Stimulated activated CD4-positive, alpha-beta T cell treated with anti-CD3 and anti-CD28 coated beads, Interleukin-12 subunit alpha, Interleukin-12 subunit beta, amount 100 ng/mL, for 4 hours (primary cell): ENCODE measurements around the gene PTBP2.
"Not testable (repeated sequence)": the region's sequence is repeated elsewhere in the genome, so short reads cannot be mapped to it uniquely, and the experiment has no call there.

Source experiments
- DNase-seq: peaks from one replicate; pipeline ENCODE4 v3.0.0-alpha.2; 2020

PTBP2 gene

GRCh38 chr1:96741335-96741734 lies 19.8 kb downstream of the PTBP2 start:
- DNase-seq, result no peak

GRCh38 chr1:96746440-96747420 lies 25.1 kb downstream of the PTBP2 start:
- no peak for DNase-seq

GRCh38 chr1:96747565-96747964 lies 26.0 kb downstream of the PTBP2 start:
- no peak for DNase-seq

GRCh38 chr1:96748078-96748477 lies 26.5 kb downstream of the PTBP2 start:
- DNase-seq, result no peak

- no peak for DNase-seq
These were observed 28.0 kb downstream of the PTBP2 start for GRCh38 chr1:96749618-96750017.

- no peak for DNase-seq
These were observed 30.8 kb downstream of the PTBP2 start for GRCh38 chr1:96752394-96752793.

- DNase-seq, result no peak
These were observed 35.2 kb downstream of the PTBP2 start for GRCh38 chr1:96756789-96757188.

- not testable (repeated sequence) for DNase-seq
These were observed 41.0 kb downstream of the PTBP2 start for GRCh38 chr1:96762586-96762985.

GRCh38 chr1:96763514-96763913 lies 41.9 kb downstream of the PTBP2 start:
- DNase-seq, result no peak

- DNase-seq, result no peak
These were observed 42.9 kb downstream of the PTBP2 start for GRCh38 chr1:96764469-96764868.

- DNase-seq, result no peak
These were observed 50.3 kb downstream of the PTBP2 start for GRCh38 chr1:96771847-96772246.

GRCh38 chr1:96772349-96772748 lies 50.8 kb downstream of the PTBP2 start:
- DNase-seq, result no peak

- no peak for DNase-seq
These were observed 51.4 kb downstream of the PTBP2 start for GRCh38 chr1:96772972-96773371.

GRCh38 chr1:96782206-96782605 lies 60.6 kb downstream of the PTBP2 start:
- DNase-seq, result no peak

GRCh38 chr1:96782856-96783255 lies 61.3 kb downstream of the PTBP2 start:
- no peak for DNase-seq

- DNase-seq, result no peak
These were observed 69.0 kb downstream of the PTBP2 start for GRCh38 chr1:96790599-96790998.

GRCh38 chr1:96792220-96792619 lies 70.6 kb downstream of the PTBP2 start:
- DNase-seq, result no peak

- not testable (repeated sequence) for DNase-seq
These were observed 80.1 kb downstream of the PTBP2 start for GRCh38 chr1:96801696-96802095.

- DNase-seq, result no peak
These were observed 83.1 kb downstream of the PTBP2 start for GRCh38 chr1:96804648-96805047.

- DNase-seq, result no peak
These were observed 86.6 kb downstream of the PTBP2 start for GRCh38 chr1:96808191-96808590.

GRCh38 chr1:96815914-96816313 lies 94.3 kb downstream of the PTBP2 start:
- DNase-seq, result no peak

GRCh38 chr1:96820107-96820506 lies 98.5 kb downstream of the PTBP2 start:
- no peak for DNase-seq

GRCh38 chr1:96820671-96821070 lies 99.1 kb downstream of the PTBP2 start:
- DNase-seq, result no peak

- no peak for DNase-seq
These were observed 103.6 kb downstream of the PTBP2 start for GRCh38 chr1:96825231-96825630.
